ENCODE data around the gene AMBRA1.

The AMBRA1 gene

DNA sequence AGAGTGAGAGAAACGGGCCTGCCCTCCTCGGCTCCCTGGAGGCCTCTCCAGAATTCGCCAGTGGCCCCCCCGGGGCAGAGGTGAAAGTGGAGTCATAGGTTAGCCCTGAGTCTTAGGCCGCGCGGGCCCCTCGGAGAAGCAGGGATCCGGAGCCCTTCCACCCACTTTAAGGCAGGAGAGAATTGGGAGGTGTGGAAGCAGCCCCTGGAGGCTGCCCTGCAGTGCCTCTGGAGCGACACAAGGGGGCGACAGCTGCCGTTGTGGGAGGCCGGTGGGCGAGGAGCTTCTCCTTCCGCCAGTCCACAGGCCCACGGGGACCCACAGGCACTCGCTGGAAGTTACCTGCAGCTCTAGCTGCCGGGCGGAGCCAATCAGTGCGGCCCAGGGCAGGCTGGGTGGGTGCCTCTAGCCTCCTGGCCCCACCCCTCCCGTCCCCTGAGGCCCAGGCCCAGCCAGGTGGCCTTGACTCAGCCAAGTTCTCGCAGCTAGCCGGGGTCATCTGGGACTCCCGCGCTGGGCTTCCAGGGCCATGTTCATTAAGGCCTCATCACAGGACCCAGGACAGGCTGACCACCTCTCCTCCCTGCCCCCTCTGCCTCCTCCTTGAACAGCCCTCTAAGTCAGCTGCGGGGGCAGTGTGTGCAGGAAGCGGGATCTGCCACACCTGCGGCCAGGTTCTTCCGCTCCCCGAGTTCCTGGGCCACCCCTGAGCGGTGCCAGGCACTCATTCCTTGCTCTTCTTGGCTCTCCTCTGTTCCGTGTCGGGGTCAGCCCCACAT is 241.6 kb downstream of the AMBRA1 start:
- TF ChIP-seq, protein P1, sequence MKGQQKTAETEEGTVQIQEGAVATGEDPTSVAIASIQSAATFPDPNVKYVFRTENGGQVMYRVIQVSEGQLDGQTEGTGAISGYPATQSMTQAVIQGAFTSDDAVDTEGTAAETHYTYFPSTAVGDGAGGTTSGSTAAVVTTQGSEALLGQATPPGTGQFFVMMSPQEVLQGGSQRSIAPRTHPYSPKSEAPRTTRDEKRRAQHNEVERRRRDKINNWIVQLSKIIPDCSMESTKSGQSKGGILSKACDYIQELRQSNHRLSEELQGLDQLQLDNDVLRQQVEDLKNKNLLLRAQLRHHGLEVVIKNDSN (IDR thresholded peaks at IDR 0.05) = no peak
- TF ChIP-seq RAD21 (IDR thresholded peaks at IDR 0.05; ENCODE audit: low read depth) (peak; percentile 65), ZBTB7A (IDR thresholded peaks at IDR 0.05; ENCODE audit: low read depth) (no peak), TAF1 (IDR thresholded peaks at IDR 0.05; ENCODE audit: low read depth) (no peak)

DNA sequence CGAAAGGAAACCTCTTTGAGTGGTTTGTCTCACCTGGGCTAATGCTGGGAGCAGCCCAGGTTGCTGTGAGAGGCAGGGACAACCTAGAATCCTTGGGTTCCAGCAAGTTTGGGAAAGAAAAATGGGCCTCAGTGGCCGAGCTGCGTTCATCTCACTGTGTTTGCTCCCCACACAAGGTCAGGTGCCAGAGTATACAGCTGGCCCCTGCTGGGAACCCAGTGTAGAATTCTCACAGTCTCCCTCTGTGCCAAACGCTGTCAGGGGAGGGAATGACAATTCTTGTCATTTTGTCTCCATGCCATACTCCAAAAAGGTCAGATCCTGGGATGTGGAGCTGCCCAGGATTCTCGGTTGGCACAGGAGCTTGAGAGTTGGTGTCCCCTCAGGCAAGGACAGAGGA is 242.2 kb downstream of the AMBRA1 start:
- TF ChIP-seq CEBPB (IDR thresholded peaks at IDR 0.05) (no peak), NFIC (IDR thresholded peaks at IDR 0.05) (no peak), TAF1 (IDR thresholded peaks at IDR 0.05; ENCODE audit: low read depth) (no peak), ZBTB7A (IDR thresholded peaks at IDR 0.05; ENCODE audit: low read depth) (no peak), RAD21 (IDR thresholded peaks at IDR 0.05; ENCODE audit: low read depth) (no peak), EP300 (IDR thresholded peaks at IDR 0.05; ENCODE audit: borderline replicate concordance) (no peak), FOXM1 (IDR thresholded peaks at IDR 0.05; ENCODE audit: borderline replicate concordance, low read depth) (no peak), CREB1 (IDR thresholded peaks at IDR 0.05; ENCODE audit: low read depth) (no peak), TEAD4 (IDR thresholded peaks at IDR 0.05) (no peak)
- TF ChIP-seq, protein P2, sequence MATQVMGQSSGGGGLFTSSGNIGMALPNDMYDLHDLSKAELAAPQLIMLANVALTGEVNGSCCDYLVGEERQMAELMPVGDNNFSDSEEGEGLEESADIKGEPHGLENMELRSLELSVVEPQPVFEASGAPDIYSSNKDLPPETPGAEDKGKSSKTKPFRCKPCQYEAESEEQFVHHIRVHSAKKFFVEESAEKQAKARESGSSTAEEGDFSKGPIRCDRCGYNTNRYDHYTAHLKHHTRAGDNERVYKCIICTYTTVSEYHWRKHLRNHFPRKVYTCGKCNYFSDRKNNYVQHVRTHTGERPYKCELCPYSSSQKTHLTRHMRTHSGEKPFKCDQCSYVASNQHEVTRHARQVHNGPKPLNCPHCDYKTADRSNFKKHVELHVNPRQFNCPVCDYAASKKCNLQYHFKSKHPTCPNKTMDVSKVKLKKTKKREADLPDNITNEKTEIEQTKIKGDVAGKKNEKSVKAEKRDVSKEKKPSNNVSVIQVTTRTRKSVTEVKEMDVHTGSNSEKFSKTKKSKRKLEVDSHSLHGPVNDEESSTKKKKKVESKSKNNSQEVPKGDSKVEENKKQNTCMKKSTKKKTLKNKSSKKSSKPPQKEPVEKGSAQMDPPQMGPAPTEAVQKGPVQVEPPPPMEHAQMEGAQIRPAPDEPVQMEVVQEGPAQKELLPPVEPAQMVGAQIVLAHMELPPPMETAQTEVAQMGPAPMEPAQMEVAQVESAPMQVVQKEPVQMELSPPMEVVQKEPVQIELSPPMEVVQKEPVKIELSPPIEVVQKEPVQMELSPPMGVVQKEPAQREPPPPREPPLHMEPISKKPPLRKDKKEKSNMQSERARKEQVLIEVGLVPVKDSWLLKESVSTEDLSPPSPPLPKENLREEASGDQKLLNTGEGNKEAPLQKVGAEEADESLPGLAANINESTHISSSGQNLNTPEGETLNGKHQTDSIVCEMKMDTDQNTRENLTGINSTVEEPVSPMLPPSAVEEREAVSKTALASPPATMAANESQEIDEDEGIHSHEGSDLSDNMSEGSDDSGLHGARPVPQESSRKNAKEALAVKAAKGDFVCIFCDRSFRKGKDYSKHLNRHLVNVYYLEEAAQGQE (IDR thresholded peaks at IDR 0.05; ENCODE audit: low read depth) = no peak

DNA sequence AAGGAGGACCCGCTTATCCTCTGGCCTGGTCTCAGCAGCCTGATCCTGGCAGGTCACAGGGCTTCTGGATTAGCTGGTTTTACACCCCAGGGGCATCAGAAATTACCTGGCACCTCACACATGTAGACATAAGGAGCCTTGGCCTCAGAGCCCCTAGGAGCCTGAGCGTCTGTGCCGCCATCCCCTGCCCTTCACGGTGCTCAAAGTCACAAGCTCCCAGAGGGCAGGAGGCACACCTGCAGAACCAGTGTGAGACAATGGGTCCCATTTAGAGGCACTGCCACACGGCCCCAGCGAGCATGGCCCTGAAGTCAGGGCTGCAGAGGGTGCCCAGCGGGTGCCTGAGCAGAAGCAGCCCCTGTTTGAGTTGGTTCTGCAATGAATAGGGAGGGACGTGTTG is 242.7 kb downstream of the AMBRA1 start:
- TF ChIP-seq, protein P1 (IDR thresholded peaks at IDR 0.05) = no peak
- TF ChIP-seq YY1 (IDR thresholded peaks at IDR 0.05; ENCODE audit: low read depth) (no peak), TAF1 (IDR thresholded peaks at IDR 0.05; ENCODE audit: low read depth) (no peak), CREB1 (IDR thresholded peaks at IDR 0.05; ENCODE audit: low read depth) (no peak), ZBTB7A (IDR thresholded peaks at IDR 0.05; ENCODE audit: low read depth) (no peak), FOXM1 (IDR thresholded peaks at IDR 0.05; ENCODE audit: borderline replicate concordance, low read depth) (no peak), RAD21 (IDR thresholded peaks at IDR 0.05; ENCODE audit: low read depth) (no peak), CEBPB (IDR thresholded peaks at IDR 0.05) (no peak), NFIC (IDR thresholded peaks at IDR 0.05) (no peak), EGR1 (IDR thresholded peaks at IDR 0.05) (no peak), TCF12 (IDR thresholded peaks at IDR 0.05; ENCODE audit: low read depth) (no peak)
- TF ChIP-seq, protein P3, sequence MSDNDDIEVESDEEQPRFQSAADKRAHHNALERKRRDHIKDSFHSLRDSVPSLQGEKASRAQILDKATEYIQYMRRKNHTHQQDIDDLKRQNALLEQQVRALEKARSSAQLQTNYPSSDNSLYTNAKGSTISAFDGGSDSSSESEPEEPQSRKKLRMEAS (IDR thresholded peaks at IDR 0.05) = no peak
- TF ChIP-seq, protein P2 (IDR thresholded peaks at IDR 0.05; ENCODE audit: low read depth) = no peak

DNA sequence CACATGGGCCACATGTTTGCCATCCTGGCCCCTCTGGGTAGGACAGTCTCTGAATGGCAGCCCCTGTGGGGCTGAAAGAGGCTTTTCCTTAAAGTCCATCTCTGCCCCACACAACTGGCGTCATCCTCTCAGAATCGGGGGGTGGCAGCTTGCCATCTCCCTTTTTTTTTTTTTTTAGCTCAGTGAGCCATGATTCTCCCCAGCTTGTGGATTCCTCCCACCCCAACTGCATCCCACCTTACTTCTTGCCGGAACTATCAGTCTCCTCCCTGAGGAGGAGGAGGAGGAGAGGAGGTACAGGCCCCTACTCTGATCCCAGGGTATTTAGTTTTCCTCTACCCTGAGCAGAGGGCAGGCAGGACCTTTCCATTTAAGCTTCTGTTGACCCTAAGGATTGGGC is 243.1 kb downstream of the AMBRA1 start:
- TF ChIP-seq TAF1 (IDR thresholded peaks at IDR 0.05; ENCODE audit: low read depth) = no peak
- no peak for TF ChIP-seq EP300 (IDR thresholded peaks at IDR 0.05; ENCODE audit: borderline replicate concordance)
- no peak for TF ChIP-seq CREB1 (IDR thresholded peaks at IDR 0.05; ENCODE audit: low read depth)
- TF ChIP-seq ZBTB7A (IDR thresholded peaks at IDR 0.05; ENCODE audit: low read depth) = no peak
- TF ChIP-seq FOXM1 (IDR thresholded peaks at IDR 0.05; ENCODE audit: borderline replicate concordance, low read depth) = no peak
- no peak for TF ChIP-seq TCF12 (IDR thresholded peaks at IDR 0.05; ENCODE audit: low read depth)

DNA sequence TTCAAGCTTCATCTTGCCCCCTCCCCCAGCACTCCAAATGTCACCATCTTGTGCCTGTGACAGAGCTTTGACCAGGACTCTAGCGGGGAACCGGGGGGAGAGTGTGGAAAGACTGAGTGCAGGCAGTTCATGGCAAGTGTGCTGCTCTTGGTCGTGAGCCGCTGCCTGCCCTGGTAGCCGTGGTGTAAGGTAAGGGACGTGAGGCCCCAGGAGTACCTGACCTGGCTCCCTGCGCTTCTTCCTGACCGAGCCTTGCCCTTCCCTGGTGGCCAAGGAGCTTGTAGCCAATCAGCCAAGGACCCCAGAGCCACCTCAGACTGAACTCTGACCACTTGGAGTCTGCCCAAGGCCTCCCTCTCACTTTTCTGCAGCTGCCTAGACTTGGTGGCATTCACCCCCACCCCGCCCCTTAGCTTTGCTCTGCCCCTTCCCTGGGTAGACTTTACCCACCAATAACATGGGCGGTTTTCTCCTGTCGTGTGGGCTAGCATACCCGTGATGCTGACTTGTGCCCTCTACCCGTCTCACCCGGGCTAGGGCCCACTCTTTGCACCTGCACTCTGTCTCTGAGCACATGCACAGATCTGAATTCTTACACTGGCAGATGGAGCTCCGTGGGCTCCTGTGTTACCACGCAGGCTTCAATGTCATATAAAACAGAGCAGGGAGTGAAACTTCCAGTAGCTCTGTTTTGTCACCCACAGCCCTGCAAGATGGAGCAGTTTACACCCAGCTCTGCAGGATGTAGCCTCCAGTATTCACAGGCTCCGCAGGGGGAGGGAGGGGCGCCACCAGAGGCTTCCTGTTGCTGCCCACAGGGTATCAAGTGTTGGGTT is 245.0 kb downstream of the AMBRA1 start:
- TF ChIP-seq TEAD4 (IDR thresholded peaks at IDR 0.05) = no peak
- no peak for TF ChIP-seq CREB1 (IDR thresholded peaks at IDR 0.05; ENCODE audit: low read depth)
- TF ChIP-seq EP300 (IDR thresholded peaks at IDR 0.05; ENCODE audit: borderline replicate concordance) = no peak
- no peak for TF ChIP-seq YY1 (IDR thresholded peaks at IDR 0.05; ENCODE audit: low read depth)
- no peak for TF ChIP-seq EGR1 (IDR thresholded peaks at IDR 0.05)
- no peak for TF ChIP-seq CEBPB (IDR thresholded peaks at IDR 0.05)
- no peak for TF ChIP-seq ZBTB7A (IDR thresholded peaks at IDR 0.05; ENCODE audit: low read depth)
- TF ChIP-seq, protein P2 (IDR thresholded peaks at IDR 0.05; ENCODE audit: low read depth) = no peak
- no peak for TF ChIP-seq NFIC (IDR thresholded peaks at IDR 0.05)
- no peak for TF ChIP-seq TAF1 (IDR thresholded peaks at IDR 0.05; ENCODE audit: low read depth)
- no peak for TF ChIP-seq FOXM1 (IDR thresholded peaks at IDR 0.05; ENCODE audit: borderline replicate concordance, low read depth)
- TF ChIP-seq, protein P3 (IDR thresholded peaks at IDR 0.05) = no peak

All from Ishikawa (cell line).